Kidney epithelial cell (primary cell): Measurements from ENCODE around the gene CAMTA1. TPM values are rescaled to one million over a fixed set of nuclear protein-coding genes. Genes with fewer than 3 reads are reported as not detected.

ENCODE experiments used
- DNase-seq: peaks from one replicate; pipeline ENCODE4 v3.0.0-alpha.2; 2010; ENCODE audit warnings: low read depth
- H3K27me3 ChIP-seq: 2 replicates; pipeline ENCODE4 v1.6.0; 2011; ENCODE audit warnings: low read length; ENCODE audit not compliant: control insufficient read depth, insufficient read depth
- H3K36me3 ChIP-seq: 2 replicates; pipeline ENCODE4 v1.5.1; 2011; ENCODE audit warnings: low read length; ENCODE audit not compliant: control insufficient read depth, insufficient read depth
- H3K4me3 ChIP-seq: 2 replicates; pipeline ENCODE4 v1.5.1; 2011; ENCODE audit warnings: low read depth, mild to moderate bottlenecking, control low read depth, low read length
- CTCF ChIP-seq: IDR thresholded peaks from 2 replicates; pipeline ENCODE4 v1.5.1; 2011; ENCODE audit warnings: mild to moderate bottlenecking, moderate library complexity, low read length, control low read depth, inconsistent platforms; ENCODE audit not compliant: insufficient read depth, poor library complexity, severe bottlenecking
- total RNA-seq: library from RNA; depleted of rRNA; stranded (reverse); fragments of >200 nt; gene quantifications from 2 replicates; pipeline ENCODE4 v1.2.3, GENCODE V29; 2015

CAMTA1 gene
- total RNA-seq, 1 donor from 2014 or later, result 76.5 TPM

- Histone ChIP-seq H3K27me3 (peaks cover 11% of the 10 kb centered on the region), H3K36me3 (no peaks in the 10 kb centered on the region), H3K4me3 (no peak overlapping the region)
- TF ChIP-seq CTCF, result no peak
- peak; percentile 45 for DNase-seq
These were observed 261.1 kb downstream of the CAMTA1 start for GRCh38 chr1:7046314-7046713.

GRCh38 chr1:7046891-7047290, 261.6 kb downstream of the CAMTA1 start:
- TF ChIP-seq CTCF, result no peak
- no peak for DNase-seq
- H3K4me3 ChIP-seq, result no peak overlapping the region

GRCh38 chr1:7047866-7048265, 262.6 kb downstream of the CAMTA1 start:
- Histone ChIP-seq H3K36me3 (no peaks in the 10 kb centered on the region), H3K4me3 (no peak overlapping the region), H3K27me3 (peaks cover 16% of the 10 kb centered on the region)
- no peak for TF ChIP-seq CTCF
- DNase-seq, result no peak

More at GRCh38 chr1:7046891-7047290, 261.6 kb downstream of the CAMTA1 start:
- peaks cover 13% of the 10 kb centered on the region for H3K27me3 ChIP-seq
- H3K36me3 ChIP-seq, result no peaks in the 10 kb centered on the region

GRCh38 chr1:7048395-7048794, 263.1 kb downstream of the CAMTA1 start:
- no peaks in the 10 kb centered on the region for H3K36me3 ChIP-seq
- H3K27me3 ChIP-seq, result peaks cover 16% of the 10 kb centered on the region
- TF ChIP-seq CTCF, result no peak
- no peak overlapping the region for H3K4me3 ChIP-seq
- no peak for DNase-seq

- Histone ChIP-seq H3K36me3 (no peaks in the 10 kb centered on the region), H3K27me3 (peaks cover 11% of the 10 kb centered on the region), H3K4me3 (no peak overlapping the region)
- no peak for DNase-seq
- no peak for TF ChIP-seq CTCF
These were observed 264.8 kb downstream of the CAMTA1 start for GRCh38 chr1:7049913-7050625.
